LNCaP clone FGC (cell line): ENCODE data around the gene THRB.

Experiments
- DNase-seq: peaks from one replicate; pipeline ENCODE4 v3.0.0-alpha.2; 2011; ENCODE audit warnings: low read depth
- H3K4me3 ChIP-seq: 2 replicates; pipeline ENCODE4 v1.5.1; 2011; ENCODE audit warnings: mild to moderate bottlenecking, low read depth, low read length, control low read depth
- CTCF ChIP-seq: IDR thresholded peaks from 2 replicates; pipeline ENCODE4 v1.5.1; 2012; ENCODE audit warnings: mild to moderate bottlenecking; ENCODE audit not compliant: control insufficient read depth, insufficient read depth; ENCODE audit errors: extremely low read depth

The THRB gene

DNA sequence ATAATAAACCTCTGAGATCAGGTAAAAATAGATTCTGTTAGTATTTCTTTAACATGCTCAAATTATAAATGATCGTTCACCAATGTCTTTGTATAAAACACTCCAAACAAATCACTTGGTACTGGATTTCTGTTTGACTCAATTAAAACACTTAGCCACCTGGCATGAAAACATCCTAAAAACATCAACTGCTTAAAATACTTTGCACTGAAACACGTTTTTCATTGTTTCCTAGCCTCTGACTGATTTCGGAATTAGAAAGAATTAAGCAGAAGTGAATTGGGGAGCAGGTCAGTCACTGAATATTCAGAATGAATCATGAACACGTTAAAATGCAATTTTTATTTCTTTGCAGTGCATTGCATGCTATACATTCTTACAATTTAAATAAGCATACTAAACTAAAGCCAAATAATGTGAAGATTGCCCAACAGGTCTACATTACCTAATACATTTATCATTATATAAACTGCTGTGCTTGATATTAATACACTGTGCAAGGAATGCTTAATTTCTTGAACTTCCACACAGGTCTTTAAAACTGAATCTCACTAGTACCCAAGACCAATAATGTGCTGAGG is 1.6 kb downstream of the THRB start:
- peak overlapping the region; percentile 75 for H3K4me3 ChIP-seq
- DNase-seq: no peak
- TF ChIP-seq CTCF: no peak

- no peak overlapping the region for H3K4me3 ChIP-seq
- peak; percentile 45 for DNase-seq
- TF ChIP-seq CTCF: no peak
These were observed 4.5 kb downstream of the THRB start for GRCh38 chr3:24490151-24490550.

- no peak overlapping the region for H3K4me3 ChIP-seq
- no peak for TF ChIP-seq CTCF
- no peak for DNase-seq
These were observed 7.1 kb downstream of the THRB start for GRCh38 chr3:24487325-24488262.

DNA sequence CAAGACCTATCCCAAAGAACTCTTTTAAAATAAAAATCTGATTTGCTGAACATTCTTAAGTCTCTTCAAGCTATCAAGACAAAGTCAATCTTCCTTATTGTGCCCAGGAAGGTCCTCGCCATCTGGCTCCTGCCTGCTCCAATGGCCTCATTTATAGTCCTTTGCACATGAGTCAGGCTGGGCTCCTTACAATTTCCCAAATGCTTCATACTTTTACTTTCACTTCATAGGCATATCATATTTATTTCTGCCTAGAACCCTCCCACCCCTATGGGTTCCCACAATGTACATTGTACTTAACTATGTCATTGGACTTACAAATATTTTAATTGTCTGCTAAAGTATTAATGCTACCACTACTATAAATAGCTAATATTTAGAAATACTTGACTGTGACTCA is 9.1 kb downstream of the THRB start:
- TF ChIP-seq CTCF: no peak
- no peak for DNase-seq

DNA sequence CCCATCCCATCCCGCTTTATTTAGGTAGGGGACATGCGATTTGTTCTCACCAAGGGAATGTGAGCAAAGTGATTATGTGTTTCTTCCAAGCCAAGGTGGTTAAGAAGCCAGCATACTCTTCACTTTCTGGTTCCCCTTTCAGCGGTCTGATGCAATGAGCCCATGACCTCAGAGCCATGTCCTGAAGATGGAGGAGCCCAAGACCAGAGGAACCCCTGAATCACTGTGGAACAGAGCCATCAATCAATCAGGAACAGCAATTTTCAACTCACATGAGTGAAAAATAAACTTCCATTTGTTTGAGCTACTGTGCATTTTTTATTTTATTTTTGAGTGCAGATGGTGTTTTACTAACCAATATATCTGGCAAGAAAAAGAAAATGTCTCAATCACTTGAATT is 10.8 kb downstream of the THRB start:
- no peak for DNase-seq
- no peak for TF ChIP-seq CTCF
- no peak overlapping the region for H3K4me3 ChIP-seq

More for the DNA sequence above, 9.1 kb downstream of the THRB start:
- no peak overlapping the region for H3K4me3 ChIP-seq

GRCh38 chr3:24482096-24482705 is 12.4 kb downstream of the THRB start:
- no peak for DNase-seq
- no peak overlapping the region for H3K4me3 ChIP-seq
- TF ChIP-seq CTCF: no peak
